OCI-LY3 (cell line): ENCODE measurements around the gene TFF3.

Source experiments
- H2AFZ ChIP-seq: fragments of 200-600, 300-600 bp; shearing (Covaris generic); 2 replicates; pipeline ENCODE4 v1.6.0; 2014; ENCODE audit warnings: antibody characterized with exemption, low read depth, low read length
- H3K27ac ChIP-seq: fragments of 200-600, 300-600 bp; sonication (generic); 2 replicates; pipeline ENCODE4 v1.5.1; 2014; ENCODE audit warnings: mild to moderate bottlenecking, low read length, moderate library complexity, mixed read lengths
- H3K27me3 ChIP-seq: fragments of 200-600, 300-600 bp; sonication (generic); 2 replicates; pipeline ENCODE4 v1.6.1; 2014; ENCODE audit warnings: low read depth, low read length, mixed read lengths
- H3K36me3 ChIP-seq: fragments of 200-600, 300-600 bp; sonication (generic); replicated peaks from 2 replicates; pipeline ENCODE3; 2014; ENCODE audit warnings: low read depth, low read length, mixed read lengths
- H3K4me1 ChIP-seq: fragments of 300-600, 200-600 bp; sonication (generic); 2 replicates; pipeline ENCODE4 v1.6.1; 2014; ENCODE audit warnings: low read length, mixed read lengths
- H3K4me2 ChIP-seq: fragments of 200-600, 300-600 bp; sonication (generic); 2 replicates; pipeline ENCODE4 v1.6.1; 2014; ENCODE audit warnings: low read length, mixed read lengths
- H3K4me3 ChIP-seq: fragments of 300-600, 200-600 bp; sonication (generic); 2 replicates; pipeline ENCODE4 v1.5.1; 2014; ENCODE audit warnings: antibody characterized with exemption, mild to moderate bottlenecking, low read length, moderate library complexity
- H3K79me2 ChIP-seq: fragments of 300-600, 200-600 bp; shearing (Covaris generic); 2 replicates; pipeline ENCODE4 v1.6.1; 2014; ENCODE audit warnings: mild to moderate bottlenecking, low read length, mixed read lengths
- H3K9ac ChIP-seq: fragments of 300-600, 200-600 bp; shearing (Covaris generic); 2 replicates; pipeline ENCODE4 v1.6.0; 2014; ENCODE audit warnings: mild to moderate bottlenecking, low read length, moderate library complexity
- H3K9me3 ChIP-seq: fragments of 200-600, 300-600 bp; shearing (Covaris generic); 2 replicates; pipeline ENCODE4 v1.6.1; 2014; ENCODE audit warnings: low read length, mixed read lengths; ENCODE audit not compliant: insufficient read depth
- H4K20me1 ChIP-seq: fragments of 200-600, 300-600 bp; sonication (generic); 2 replicates; pipeline ENCODE4 v1.6.1; 2016; ENCODE audit warnings: low read length, mixed read lengths; ENCODE audit not compliant: insufficient read depth
- EZH2phosphoT487 ChIP-seq: fragments of 200-600 bp; shearing (Covaris generic); IDR thresholded peaks from 2 replicates; pipeline ENCODE4 v1.6.1; 2018; ENCODE audit warnings: antibody characterized with exemption, mixed run types, low read depth
- TF ChIP-seq, protein P1 (sequence below): fragments of 200-600, 300-600 bp; sonication (generic); IDR thresholded peaks from 2 replicates; pipeline ENCODE4 v1.5.1; 2014; ENCODE audit warnings: antibody characterized with exemption, low read length, low read depth

TFF3 gene

GRCh38 chr21:42301371-42302075, 13.7 kb downstream of the TFF3 start:
- Histone ChIP-seq H3K27ac (no peak overlapping the region), H3K36me3 (no peaks in the 10 kb centered on the region), H3K9me3 (no peaks in the 10 kb centered on the region), H3K4me2 (no peak overlapping the region), H2AFZ (no peak overlapping the region), H3K79me2 (no peaks in the 10 kb centered on the region), H3K4me3 (no peak overlapping the region), H3K27me3 (peaks cover 25% of the 10 kb centered on the region), H4K20me1 (no peaks in the 10 kb centered on the region), H3K9ac (no peak overlapping the region), H3K4me1 (no peaks in the 10 kb centered on the region)
- TF ChIP-seq EZH2phosphoT487 = no peak
- TF ChIP-seq, protein P1, sequence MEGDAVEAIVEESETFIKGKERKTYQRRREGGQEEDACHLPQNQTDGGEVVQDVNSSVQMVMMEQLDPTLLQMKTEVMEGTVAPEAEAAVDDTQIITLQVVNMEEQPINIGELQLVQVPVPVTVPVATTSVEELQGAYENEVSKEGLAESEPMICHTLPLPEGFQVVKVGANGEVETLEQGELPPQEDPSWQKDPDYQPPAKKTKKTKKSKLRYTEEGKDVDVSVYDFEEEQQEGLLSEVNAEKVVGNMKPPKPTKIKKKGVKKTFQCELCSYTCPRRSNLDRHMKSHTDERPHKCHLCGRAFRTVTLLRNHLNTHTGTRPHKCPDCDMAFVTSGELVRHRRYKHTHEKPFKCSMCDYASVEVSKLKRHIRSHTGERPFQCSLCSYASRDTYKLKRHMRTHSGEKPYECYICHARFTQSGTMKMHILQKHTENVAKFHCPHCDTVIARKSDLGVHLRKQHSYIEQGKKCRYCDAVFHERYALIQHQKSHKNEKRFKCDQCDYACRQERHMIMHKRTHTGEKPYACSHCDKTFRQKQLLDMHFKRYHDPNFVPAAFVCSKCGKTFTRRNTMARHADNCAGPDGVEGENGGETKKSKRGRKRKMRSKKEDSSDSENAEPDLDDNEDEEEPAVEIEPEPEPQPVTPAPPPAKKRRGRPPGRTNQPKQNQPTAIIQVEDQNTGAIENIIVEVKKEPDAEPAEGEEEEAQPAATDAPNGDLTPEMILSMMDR = no peak

DNA sequence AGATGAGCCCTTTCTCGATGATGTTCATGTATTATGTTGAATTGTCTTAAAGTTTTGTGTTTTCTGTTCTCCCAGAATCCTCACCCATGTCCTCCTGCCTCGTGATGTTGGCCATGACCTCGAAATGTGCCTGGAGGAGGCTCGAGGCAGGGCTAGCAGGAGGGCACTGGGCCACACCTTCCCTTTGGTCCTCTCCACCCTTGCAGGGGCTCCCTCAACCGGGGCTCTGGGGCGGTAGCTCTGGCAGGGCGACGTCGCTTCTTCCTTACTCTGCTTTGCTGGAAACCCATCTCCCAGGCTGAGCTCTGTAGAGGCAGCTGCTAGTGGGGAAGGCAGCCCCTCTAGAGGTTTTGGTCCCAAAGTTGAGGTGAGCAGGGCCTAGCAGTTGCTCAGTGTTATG, 14.3 kb downstream of the TFF3 start:
- TF ChIP-seq, protein P1 = no peak
- TF ChIP-seq EZH2phosphoT487 = no peak
- Histone ChIP-seq H2AFZ (no peak overlapping the region), H3K79me2 (no peaks in the 10 kb centered on the region), H3K27ac (no peak overlapping the region), H3K27me3 (peaks cover 25% of the 10 kb centered on the region), H3K9me3 (no peaks in the 10 kb centered on the region), H3K9ac (no peak overlapping the region), H4K20me1 (no peaks in the 10 kb centered on the region), H3K36me3 (no peaks in the 10 kb centered on the region), H3K4me2 (no peak overlapping the region), H3K4me1 (no peaks in the 10 kb centered on the region), H3K4me3 (no peak overlapping the region)

DNA sequence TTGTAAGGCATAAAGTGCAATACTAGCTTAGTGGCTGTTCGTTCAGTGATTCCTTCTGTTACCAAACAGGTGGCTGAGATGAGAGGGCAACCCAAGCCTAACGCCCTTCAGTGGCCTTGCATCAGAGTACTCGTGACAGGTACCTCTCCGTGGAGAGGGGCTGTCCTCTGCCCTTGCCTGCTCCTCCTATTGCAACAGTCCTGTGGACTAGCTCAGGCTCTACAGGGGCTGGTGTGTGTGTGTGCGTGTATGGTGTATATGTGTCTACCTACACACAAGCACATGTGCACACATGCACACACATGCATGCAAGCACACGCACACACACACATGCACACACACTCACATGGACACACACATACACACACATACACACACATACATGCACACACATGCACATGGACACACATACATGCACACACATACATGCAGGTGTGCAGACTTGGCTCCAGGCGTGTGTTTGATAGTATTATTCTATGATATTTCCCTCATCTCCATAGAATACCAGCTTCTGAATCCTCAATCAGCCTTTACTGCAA, 15.1 kb downstream of the TFF3 start:
- TF ChIP-seq, protein P1 = no peak
- no peak for TF ChIP-seq EZH2phosphoT487
- no peak overlapping the region for H3K4me3 ChIP-seq
- H3K4me2 ChIP-seq = no peak overlapping the region
- H3K79me2 ChIP-seq = no peaks in the 10 kb centered on the region
- no peak overlapping the region for H2AFZ ChIP-seq
- H3K9me3 ChIP-seq = no peaks in the 10 kb centered on the region
- H3K36me3 ChIP-seq = no peaks in the 10 kb centered on the region
- no peak overlapping the region for H3K9ac ChIP-seq
- H3K4me1 ChIP-seq = no peaks in the 10 kb centered on the region
- no peaks in the 10 kb centered on the region for H4K20me1 ChIP-seq
- peaks cover 25% of the 10 kb centered on the region for H3K27me3 ChIP-seq
- no peak overlapping the region for H3K27ac ChIP-seq

GRCh38 chr21:42299324-42300044, 15.7 kb downstream of the TFF3 start:
- H2AFZ ChIP-seq = no peak overlapping the region
- H3K36me3 ChIP-seq = no peaks in the 10 kb centered on the region
- no peaks in the 10 kb centered on the region for H3K79me2 ChIP-seq
- H3K9ac ChIP-seq = no peak overlapping the region
- peaks cover 21% of the 10 kb centered on the region for H3K27me3 ChIP-seq
- TF ChIP-seq, protein P1 = no peak
- TF ChIP-seq EZH2phosphoT487 = no peak
- no peaks in the 10 kb centered on the region for H3K9me3 ChIP-seq
- no peaks in the 10 kb centered on the region for H4K20me1 ChIP-seq
- H3K4me2 ChIP-seq = no peak overlapping the region
- no peak overlapping the region for H3K27ac ChIP-seq
- no peak overlapping the region for H3K4me3 ChIP-seq
- no peaks in the 10 kb centered on the region for H3K4me1 ChIP-seq
